Measurements from ENCODE around the gene FBXW12. TPM values are rescaled to one million over a fixed set of nuclear protein-coding genes. Genes with fewer than 3 reads are reported as not detected.

Gene FBXW12
- total RNA-seq, 4 donors from 2014 or later = 1.1 TPM; not detected in 3

DNA sequence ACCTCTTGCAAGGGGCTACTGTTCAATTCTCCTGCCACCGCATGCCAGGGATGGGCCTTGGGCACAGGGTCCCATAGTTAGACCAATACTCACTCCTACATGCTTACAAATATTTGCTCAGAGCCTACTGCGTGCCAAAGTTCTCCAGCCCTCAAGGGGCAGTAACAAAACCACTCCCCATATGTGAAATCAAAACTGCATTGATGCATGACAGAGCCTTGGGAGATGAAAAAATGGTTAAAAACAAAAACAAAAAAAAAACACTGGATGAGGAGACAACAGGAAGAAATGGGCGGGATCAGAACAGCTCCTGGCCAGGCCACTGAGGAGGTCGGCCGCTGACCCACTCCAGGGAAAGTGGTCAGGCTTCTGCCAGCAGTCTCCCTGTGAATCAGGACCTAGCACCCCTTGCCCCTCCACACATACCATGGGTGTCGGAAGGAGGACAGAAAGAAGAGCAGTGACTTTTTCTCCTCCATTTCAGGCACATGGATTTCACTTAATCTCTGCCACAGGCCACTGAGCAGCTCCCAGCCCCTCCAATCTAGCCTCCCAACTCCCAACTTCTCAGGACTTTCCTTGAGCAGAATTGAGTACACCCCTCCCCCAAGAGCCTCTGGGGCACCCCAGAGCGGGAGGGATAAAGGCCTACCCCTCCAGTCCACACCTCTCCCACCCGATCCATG lies 55.1 kb downstream of the FBXW12 start:
- TF ChIP-seq CTCF (IDR thresholded peaks at IDR 0.05; ENCODE audit: low read depth) = no peak

- no peak for TF ChIP-seq CTCF (IDR thresholded peaks at IDR 0.05; ENCODE audit: low read depth)
Observed at GRCh38 chr3:48427630-48427962, 55.6 kb downstream of the FBXW12 start.

GRCh38 chr3:48428088-48428571 lies 56.1 kb downstream of the FBXW12 start:
- TF ChIP-seq CTCF (IDR thresholded peaks at IDR 0.05; ENCODE audit: low read depth) = no peak

- TF ChIP-seq CTCF (IDR thresholded peaks at IDR 0.05; ENCODE audit: low read depth) = no peak
Observed at GRCh38 chr3:48428572-48429316, 56.7 kb downstream of the FBXW12 start.

- TF ChIP-seq CTCF (IDR thresholded peaks at IDR 0.05; ENCODE audit: low read depth) = no peak
Observed at GRCh38 chr3:48429317-48429959, 57.4 kb downstream of the FBXW12 start.

DNA sequence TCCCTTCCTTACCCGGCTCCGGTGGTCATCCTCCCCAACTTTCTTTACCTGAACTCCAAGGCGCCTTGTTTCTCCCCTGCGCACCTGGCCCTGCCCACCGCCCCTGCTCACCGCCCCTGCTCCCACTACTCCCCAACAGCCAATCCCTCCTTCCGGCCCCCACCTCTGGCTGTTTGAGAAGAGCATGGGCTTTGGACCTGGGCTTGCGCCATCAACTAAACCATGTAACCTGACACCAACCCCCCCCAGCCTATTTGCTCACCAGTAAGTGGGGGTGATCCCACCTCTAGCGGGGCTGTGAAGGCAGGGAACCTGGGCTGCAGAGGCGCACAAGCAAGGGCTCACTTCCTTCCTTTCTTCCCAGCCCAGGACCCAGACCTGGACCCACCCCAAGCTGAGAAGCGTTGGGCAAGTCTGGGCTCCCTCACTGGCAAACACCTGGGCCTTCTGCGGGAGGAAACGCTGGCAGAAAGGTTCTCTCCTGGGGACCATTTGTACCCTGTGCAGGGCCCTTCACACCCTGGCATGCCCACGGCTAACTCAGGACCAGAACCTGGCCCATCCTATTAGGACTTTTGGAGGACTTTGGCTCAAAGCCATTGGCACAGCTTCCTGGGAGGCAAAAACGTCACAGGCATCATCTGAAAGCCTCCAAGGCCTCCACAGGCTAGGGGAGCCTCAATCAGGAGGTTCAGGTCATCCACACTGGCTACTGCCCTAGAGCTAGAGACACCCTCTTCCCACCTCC lies 58.1 kb downstream of the FBXW12 start, which contains the start of gene PLXNB1:
Gene PLXNB1, minus strand, starts transcription at position 127 of the 748 bp plus-strand sequence. CDS start 5,475 bp downstream, outside the sequence.
- no peak for TF ChIP-seq CTCF (IDR thresholded peaks at IDR 0.05; ENCODE audit: low read depth)

Measured in subcutaneous adipose tissue (tissue), 4 donors.